Body of pancreas (tissue), 4 donors: ENCODE results near the gene REV3L.

ENCODE experiments used
- CTCF ChIP-seq, 7 experiments: fragments of 450-650 bp in 4 of 7; fragments of 200-600 bp in 3 of 7; sonication (generic) in 3 of 7; IDR thresholded peaks; one replicate each; pipeline ENCODE4 v1.5.1; 2016 to 2019; ENCODE audit warnings: antibody characterized with exemption in 7 of 7
- POLR2A ChIP-seq, 3 donors: fragments of 450-650 bp; IDR thresholded peaks; one replicate each; pipeline ENCODE4 v1.6.1; 2016; ENCODE audit warnings: antibody characterized with exemption in 3 of 3, mild to moderate bottlenecking in 2 of 3

DNA sequence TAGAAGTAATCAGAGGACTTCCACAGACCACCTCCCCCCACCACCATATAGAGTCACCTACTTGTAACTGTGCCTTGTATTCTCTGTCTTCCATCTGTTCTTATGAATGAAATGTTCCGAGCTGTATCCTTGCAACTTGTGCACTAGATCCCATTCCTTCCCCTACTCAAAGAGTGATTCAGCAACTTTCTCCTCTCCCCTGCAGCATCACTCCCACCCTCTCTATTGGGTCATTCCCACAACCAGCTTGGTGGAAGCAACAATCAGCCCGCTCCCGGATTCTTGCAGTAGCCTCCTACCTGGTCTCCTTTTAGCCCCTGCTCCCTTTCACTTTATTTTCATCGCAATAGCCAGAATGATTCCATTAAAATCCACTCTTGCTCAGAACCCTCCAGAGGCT, 34.9 kb upstream of the REV3L start:
- TF ChIP-seq POLR2A (IDR thresholded peaks at IDR 0.05) (no peak), CTCF (IDR thresholded peaks at IDR 0.05) (no peak)
